H4 (cell line): Measurements from ENCODE around the gene DEFB132. TPM values are rescaled to one million over a fixed set of nuclear protein-coding genes. Genes with fewer than 3 reads are reported as not detected.

ENCODE experiments used
- DNase-seq: peaks from one replicate; pipeline ENCODE4 v3.0.0-alpha.2; 2015; ENCODE audit warnings: low spot score
- total RNA-seq: library from RNA; depleted of rRNA; stranded (reverse); fragments of >200 nt; shearing (Covaris generic); gene quantifications from 2 replicates; pipeline ENCODE4 v1.2.3, GENCODE V29; 2014; rRNA removed

Gene DEFB132
- total RNA-seq, 1 experiment from 2014 or later = not detected

DNA sequence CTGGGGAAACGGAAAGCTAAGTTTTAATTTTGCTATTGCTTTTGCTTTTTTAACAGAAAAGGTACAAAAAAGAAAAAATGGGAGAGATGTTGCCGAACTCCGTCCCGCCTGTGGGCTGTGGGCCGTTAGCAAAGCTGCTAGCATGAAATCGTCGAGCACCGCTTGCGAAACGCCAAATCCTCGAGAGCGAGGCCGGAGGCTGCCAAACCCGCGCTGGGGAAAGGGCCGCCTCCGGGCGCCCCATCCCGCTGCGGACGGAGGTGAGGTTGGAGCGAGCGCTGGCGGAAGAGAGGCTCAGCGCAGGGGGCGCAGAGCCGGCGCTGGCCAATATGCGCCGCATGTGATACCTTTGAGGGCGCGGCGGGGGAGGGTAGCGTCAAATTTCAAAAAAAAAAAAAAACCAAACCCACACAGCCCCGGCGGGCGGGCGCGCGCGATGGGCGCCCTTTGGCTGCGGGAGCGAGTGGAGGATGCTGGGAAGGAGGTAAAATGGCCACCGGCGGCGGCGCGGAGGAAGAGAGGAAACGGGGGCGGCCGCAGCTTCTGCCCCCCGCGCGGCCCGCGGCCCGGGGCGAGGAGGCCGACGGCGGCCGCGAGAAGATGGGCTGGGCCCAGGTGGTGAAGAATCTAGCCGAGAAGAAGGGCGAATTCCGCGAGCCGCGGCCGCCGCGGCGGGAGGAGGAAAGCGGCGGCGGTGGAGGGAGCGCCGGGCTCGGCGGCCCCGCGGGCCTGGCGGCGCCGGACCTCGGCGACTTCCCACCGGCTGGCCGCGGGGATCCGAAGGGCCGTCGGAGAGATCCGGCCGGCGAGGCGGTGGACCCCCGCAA is 39.8 kb downstream of the DEFB132 start, which contains the start of gene ZCCHC3:
Gene ZCCHC3 (plus strand): TSS at position 473 of the 827 bp plus-strand sequence. CDS start 17 bp downstream, at position 490.
- DNase-seq = peak; percentile 85

DNA sequence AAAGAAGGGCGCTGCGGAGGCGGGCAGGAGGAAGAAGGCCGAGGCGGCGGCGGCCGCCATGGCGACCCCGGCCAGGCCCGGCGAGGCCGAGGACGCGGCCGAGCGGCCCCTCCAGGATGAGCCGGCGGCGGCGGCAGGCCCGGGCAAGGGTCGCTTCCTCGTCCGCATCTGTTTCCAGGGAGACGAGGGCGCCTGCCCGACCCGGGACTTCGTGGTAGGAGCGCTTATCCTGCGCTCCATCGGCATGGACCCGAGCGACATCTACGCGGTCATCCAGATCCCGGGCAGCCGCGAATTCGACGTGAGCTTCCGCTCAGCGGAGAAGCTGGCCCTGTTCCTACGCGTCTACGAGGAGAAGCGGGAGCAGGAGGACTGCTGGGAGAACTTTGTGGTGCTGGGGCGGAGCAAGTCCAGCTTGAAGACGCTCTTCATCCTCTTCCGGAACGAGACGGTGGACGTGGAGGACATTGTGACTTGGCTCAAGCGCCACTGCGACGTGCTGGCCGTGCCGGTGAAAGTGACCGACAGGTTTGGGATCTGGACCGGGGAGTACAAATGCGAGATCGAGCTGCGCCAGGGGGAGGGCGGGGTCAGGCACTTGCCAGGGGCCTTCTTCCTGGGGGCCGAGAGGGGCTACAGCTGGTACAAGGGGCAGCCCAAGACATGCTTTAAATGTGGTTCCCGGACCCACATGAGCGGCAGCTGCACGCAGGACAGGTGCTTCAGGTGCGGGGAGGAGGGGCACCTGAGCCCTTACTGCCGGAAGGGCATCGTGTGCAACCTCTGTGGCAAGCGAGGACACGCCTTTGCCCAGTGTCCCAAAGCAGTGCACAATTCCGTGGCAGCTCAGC is 40.6 kb downstream of the DEFB132 start:
- DNase-seq = peak; percentile 44

GRCh38 chr20:298776-299391 is 41.4 kb downstream of the DEFB132 start:
- no peak for DNase-seq

DNA sequence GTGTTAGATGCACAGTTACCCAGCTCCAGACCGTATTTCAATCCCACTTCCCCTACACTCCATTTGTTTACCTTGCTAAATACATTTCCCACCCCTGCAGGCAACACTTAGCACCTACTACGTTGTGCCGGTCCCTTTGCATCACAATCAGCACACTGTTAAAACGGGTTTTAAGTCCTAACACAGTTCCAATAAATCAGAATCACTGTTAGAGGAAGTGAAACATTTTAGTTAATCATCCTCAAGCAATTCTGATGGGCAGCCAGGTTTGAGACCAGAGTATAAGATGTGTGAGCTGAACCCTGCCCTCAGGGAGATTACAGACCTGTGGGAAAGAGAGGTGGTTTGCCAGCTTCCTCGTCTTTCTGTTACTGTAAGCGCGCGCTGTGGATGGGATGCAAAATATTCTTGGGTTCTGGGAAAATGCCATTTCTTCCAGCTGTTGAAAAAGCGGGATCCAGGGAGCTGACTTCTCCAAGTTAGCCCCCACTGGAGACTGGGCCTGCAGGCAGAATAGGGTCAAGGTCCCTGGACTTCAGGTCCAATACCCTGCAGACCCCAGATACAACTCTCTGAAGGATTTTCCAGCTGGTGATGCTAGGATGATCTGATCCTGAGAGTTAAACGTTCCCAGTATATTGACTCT is 42.9 kb downstream of the DEFB132 start:
- no peak for DNase-seq

GRCh38 chr20:301886-302848 is 44.6 kb downstream of the DEFB132 start:
- DNase-seq = no peak

- no peak for DNase-seq
Measured at GRCh38 chr20:305745-306144, 48.2 kb downstream of the DEFB132 start.

- DNase-seq = no peak
Measured at GRCh38 chr20:308427-309038, 51.0 kb downstream of the DEFB132 start.

DNA sequence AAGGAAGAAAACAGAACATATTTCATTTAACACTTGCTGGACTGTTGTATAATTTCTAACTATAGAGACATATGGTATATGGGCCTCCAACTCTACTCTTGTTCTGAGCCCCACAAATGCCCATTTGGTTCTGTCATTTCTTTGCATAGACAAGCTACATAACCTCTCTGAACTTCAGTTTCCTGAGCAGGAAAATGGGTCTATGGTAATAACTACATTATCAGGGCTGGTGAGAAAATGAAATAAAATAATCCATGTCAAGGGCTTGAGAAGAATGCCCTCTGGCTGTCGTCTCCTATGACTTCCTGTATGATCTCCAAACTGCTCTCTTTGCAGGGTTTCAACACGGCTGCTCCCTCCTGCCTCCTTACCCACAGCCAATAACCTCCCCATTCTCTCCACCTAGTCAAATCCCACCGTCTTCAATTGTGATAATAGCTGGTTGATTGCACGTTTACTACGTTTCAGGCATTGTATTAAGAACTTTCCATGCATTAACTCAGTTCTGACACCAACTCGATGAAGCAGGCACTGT is 51.8 kb downstream of the DEFB132 start:
- no peak for DNase-seq

GRCh38 chr20:309841-310644 is 52.5 kb downstream of the DEFB132 start:
- DNase-seq = peak; percentile 98

- DNase-seq = no peak
Measured at GRCh38 chr20:310645-311044, 53.1 kb downstream of the DEFB132 start.

Other genes with a start within 250 kb of the DEFB132 start
- not detected in 2 replicates for gene DEFB125, start 170.1 kb upstream of the DEFB132 start, total RNA-seq
- gene DEFB126, start 115.1 kb upstream of the DEFB132 start, total RNA-seq = not detected in 2 replicates
- gene DEFB127, start 100.3 kb upstream of the DEFB132 start, total RNA-seq = not detected in 2 replicates
- not detected in 2 replicates for gene DEFB128, start 68.0 kb upstream of the DEFB132 start, total RNA-seq
- not detected in 2 replicates for gene DEFB129, start 30.5 kb upstream of the DEFB132 start, total RNA-seq
- 1.6 TPM in 2 replicates for gene C20orf96, start 33.0 kb downstream of the DEFB132 start, total RNA-seq
- gene ZCCHC3, start 39.8 kb downstream of the DEFB132 start, total RNA-seq = 7.6 and 8.2 TPM in 2 replicates
- gene SOX12, start 67.8 kb downstream of the DEFB132 start, total RNA-seq = 1.9 and 2.2 TPM in 2 replicates
- gene NRSN2, start 89.4 kb downstream of the DEFB132 start, total RNA-seq = 69.6 and 72.8 TPM in 2 replicates
- gene TRIB3, start 123.0 kb downstream of the DEFB132 start, total RNA-seq = 69.2 and 99.3 TPM in 2 replicates
- gene RBCK1, start 150.6 kb downstream of the DEFB132 start, total RNA-seq = 91.7 and 95.5 TPM in 2 replicates
- 18.0 and 21.6 TPM in 2 replicates for gene TBC1D20, start 204.8 kb downstream of the DEFB132 start, total RNA-seq